Stimulated activated CD8-positive, alpha-beta memory T cell treated with anti-CD3 and anti-CD28 coated beads, Interleukin-4, amount 100 ng/mL, for 48 hours (primary cell): ENCODE data around the gene LTC4S.
"Not testable (repeated sequence)": the region's sequence is repeated elsewhere in the genome, so short reads cannot be mapped to it uniquely, and the experiment has no call there.

Experiments used
- DNase-seq: peaks from one replicate; pipeline ENCODE4 v3.0.0-alpha.2; 2020

Gene LTC4S

GRCh38 chr5:179829732-179830435, 36.1 kb downstream of the LTC4S start:
- DNase-seq, result no peak

GRCh38 chr5:179830818-179831468, 37.2 kb downstream of the LTC4S start:
- DNase-seq, result no peak

DNA sequence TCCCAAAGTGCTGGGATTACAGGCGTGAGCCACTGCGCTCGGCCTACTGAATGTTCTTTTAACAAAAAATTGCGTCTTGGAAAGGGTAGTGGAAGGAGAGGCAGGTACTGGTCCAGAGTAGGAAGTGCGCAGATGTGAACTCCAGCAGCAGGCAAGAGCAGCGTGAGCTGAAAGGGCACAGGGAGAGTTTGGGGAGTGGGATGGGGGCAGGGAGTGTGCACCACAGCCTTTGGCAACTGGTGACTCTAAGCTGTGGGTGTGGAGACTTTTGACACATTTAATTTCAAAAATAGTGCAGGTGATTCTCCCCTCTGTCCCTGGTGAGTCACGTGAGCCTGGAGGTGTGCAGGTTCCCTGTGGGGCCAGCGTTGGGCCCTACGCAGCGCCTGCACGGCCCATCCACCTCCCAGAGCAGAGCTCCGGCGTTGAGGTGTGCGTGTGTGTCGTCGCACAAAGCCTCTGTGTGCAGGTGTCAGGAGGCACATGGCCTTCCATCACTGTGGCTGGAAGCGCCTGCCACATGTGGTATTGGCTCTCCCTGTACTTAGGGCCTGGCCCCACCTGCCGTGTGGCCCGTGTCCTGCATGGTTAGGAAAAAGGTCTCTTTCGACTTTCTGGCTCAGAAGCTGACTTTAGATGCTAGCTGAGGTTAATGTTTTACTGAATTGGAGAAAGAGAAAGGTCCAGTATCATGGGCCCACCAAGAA, 38.4 kb downstream of the LTC4S start:
- no peak for DNase-seq

DNA sequence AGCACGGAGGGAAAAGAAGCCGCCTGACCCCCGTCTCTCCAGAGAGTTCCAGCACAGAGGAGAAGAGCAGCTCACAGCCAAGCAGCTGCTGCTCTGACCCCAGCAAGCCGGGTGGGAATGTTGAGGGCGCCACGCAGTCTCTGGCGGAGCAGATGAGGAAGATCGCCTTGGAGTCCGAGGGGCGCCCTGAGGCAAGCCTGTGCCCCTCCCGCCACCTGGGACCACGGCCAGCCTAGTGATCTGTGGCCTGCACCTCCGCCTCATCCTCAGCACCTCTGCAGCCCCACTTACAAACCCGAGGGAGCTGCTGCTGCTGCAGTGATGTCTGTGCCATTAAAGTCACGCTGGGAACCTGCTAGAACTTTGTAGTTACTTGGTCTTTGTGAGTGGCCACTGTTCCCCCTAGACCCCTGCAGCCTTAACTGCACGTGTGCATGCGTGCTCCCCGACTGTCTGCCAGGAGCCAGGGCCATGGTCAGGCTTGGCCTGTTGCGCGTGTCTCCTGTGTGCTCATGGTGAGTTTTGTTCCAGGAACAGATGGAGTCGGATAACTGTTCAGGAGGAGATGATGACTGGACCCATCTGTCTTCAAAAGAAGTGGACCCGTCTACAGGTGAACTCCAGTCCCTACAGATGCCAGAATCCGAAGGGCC, 39.4 kb downstream of the LTC4S start:
- no peak for DNase-seq

GRCh38 chr5:179833709-179834070, 39.9 kb downstream of the LTC4S start:
- no peak for DNase-seq

DNA sequence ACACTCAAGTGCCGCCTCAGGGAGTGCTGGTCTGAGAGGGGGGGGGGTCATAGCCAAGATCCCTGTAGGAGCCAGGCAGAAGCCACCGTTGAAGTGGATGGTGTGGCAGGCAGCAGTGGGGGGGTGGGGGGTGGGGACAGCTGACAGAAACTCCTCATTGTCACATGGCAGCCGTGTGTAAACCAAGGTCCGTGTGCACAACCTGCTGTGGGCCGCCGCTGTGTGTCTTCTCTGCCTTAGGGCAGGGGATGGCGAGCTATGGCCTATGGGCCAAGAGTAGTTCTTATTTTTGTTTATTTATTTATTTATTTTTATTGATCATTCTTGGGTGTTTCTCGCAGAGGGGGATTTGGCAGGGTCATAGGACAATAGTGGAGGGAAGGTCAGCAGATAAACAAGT, 40.3 kb downstream of the LTC4S start:
- DNase-seq, result no peak

DNA sequence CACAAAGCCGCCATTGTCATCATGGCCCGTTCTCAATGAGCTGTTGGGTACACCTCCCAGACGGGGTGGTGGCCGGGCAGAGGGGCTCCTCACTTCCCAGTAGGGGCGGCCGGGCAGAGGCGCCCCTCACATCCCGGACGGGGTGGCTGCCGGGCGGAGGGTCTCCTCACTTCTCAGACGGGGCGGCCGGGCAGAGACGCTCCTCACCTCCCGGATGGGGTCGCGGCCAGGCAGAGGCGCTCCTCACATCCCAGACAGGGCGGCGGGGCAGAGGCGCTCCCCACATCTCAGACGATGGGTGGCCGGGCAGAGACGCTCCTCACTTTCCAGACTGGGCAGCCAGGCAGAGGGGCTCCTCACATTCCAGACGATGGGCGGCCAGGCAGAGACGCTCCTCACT, 41.1 kb downstream of the LTC4S start:
- not testable (repeated sequence) for DNase-seq

GRCh38 chr5:179836225-179837019, 42.6 kb downstream of the LTC4S start:
- DNase-seq, result peak; percentile 59

- no peak for DNase-seq
Measured at GRCh38 chr5:179837076-179838011, 43.6 kb downstream of the LTC4S start.

- no peak for DNase-seq
Measured at GRCh38 chr5:179839328-179840256, 45.8 kb downstream of the LTC4S start.

DNA sequence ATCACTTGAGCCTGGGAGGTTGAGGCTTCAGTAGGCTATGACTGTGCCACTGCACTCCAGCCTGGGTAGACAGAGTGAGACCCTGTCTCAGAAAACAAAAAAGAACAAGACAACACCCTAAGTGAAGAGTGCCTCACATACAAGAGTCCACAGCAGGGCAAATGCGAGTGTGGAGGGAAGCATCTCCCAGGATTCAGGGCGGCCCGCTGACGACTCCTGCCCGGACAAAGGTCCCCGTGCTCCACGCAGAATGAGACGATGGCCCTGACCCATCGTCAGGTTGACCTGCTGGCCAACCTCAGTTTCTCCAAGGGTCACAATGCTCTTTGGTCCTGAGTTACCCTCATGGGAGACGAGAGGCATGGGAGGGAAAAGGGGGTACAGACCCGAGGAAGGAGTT, 46.5 kb downstream of the LTC4S start:
- DNase-seq, result no peak

- no peak for DNase-seq
Measured at GRCh38 chr5:179840766-179841165, 47.0 kb downstream of the LTC4S start.

DNA sequence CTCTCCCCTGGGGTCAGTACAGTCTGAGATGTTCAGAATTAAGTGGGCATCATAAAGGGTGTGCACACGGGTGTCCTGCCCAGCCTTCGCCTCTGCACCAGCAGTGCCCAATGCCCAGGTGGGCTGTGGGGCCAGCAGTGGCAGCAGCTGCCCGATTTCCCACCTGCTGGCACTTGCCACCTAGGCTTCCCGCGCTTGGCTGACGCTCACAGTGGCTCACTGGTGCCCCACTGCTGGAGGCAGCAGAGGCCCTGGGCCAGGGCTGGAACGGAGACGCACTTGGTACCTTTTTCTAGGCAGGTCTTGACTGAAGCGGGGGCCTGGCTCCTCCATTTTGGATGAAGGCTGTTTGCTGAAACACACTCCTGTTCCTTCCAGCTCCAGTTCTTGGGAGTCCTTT, 47.8 kb downstream of the LTC4S start:
- no peak for DNase-seq
